K562 (cell line): ENCODE results near the gene CCDC169.

ENCODE experiments used
- CTCF ChIP-seq, 3 experiments: IDR thresholded peaks in 2 of 3; conservative IDR thresholded peaks in 1 of 3; 2 replicates each; pipeline ENCODE4 v1.5.1; 2011 to 2012; ENCODE audit warnings: low read length in 3 of 3, mild to moderate bottlenecking in 3 of 3, control low read depth in 2 of 3, improper control_type of control experiment in 1 of 3, inconsistent platforms in 1 of 3, low read depth in 1 of 3, mixed read lengths in 1 of 3, moderate library complexity in 1 of 3; ENCODE audit not compliant: insufficient read depth in 2 of 3
- ELF2 ChIP-seq: fragments of 250-450 bp; sonication (Bioruptor Pico); IDR thresholded peaks from 2 replicates; pipeline ENCODE4 v1.5.0; 2021; ENCODE audit warnings: mild to moderate bottlenecking
- LEF1 ChIP-seq: fragments of 450-650 bp; IDR thresholded peaks from 2 replicates; pipeline ENCODE4 v1.6.1; 2016; ENCODE audit warnings: mild to moderate bottlenecking
- NFIC ChIP-seq: fragments of 450-650 bp; IDR thresholded peaks from 2 replicates; pipeline ENCODE4 v1.6.1; 2017; ENCODE audit warnings: mild to moderate bottlenecking, inconsistent platforms
- POLR2A ChIP-seq: fragments of 450-650 bp; conservative IDR thresholded peaks from 2 replicates; pipeline ENCODE4 v1.6.1; 2016
- SAP30 ChIP-seq: fragments of 200-600 bp; sonication (generic); IDR thresholded peaks from 2 replicates; pipeline ENCODE4 v1.6.1; 2012; ENCODE audit warnings: borderline replicate concordance, low read depth, mild to moderate bottlenecking, moderate library complexity, low read length, control low read depth, inconsistent platforms; ENCODE audit not compliant: insufficient read depth, poor library complexity, severe bottlenecking
- SMAD3 ChIP-seq: fragments of 450-650 bp; formaldehyde crosslinking; conservative IDR thresholded peaks from 2 replicates; pipeline ENCODE4 v1.4.0; 2020; ENCODE audit warnings: mild to moderate bottlenecking
- TRIM28 ChIP-seq: fragments of 450-650 bp; IDR thresholded peaks from 2 replicates; pipeline ENCODE4 v1.6.1; 2017
- ZBTB40 ChIP-seq, 2 experiments: fragments of 450-650 bp in 1 of 2; sonication (generic) in 1 of 2; formaldehyde crosslinking in 1 of 2; IDR thresholded peaks; 2 replicates each; pipeline versions ENCODE4 v1.7.1 to v1.9.0; 2016 to 2022; ENCODE audit warnings: inconsistent platforms in 1 of 2, mild to moderate bottlenecking in 1 of 2, missing genetic modification reagents in 1 of 2
- ZNF512 ChIP-seq: IDR thresholded peaks from 2 replicates; pipeline ENCODE4 v1.6.1; 2016; ENCODE audit warnings: missing genetic modification characterization, missing compliant biosample characterization
- TF ChIP-seq, protein P1 (sequence below), 2 experiments: fragments of 200-800 bp in 1 of 2; sonication (Bioruptor generic) in 1 of 2; sonication (generic) in 1 of 2; formaldehyde crosslinking in 1 of 2; IDR thresholded peaks in 1 of 2; conservative IDR thresholded peaks in 1 of 2; 2 replicates each; pipeline versions ENCODE4 v1.5.0 to v1.6.1; 2016 to 2020; ENCODE audit warnings: missing compliant biosample characterization in 1 of 2, missing genetic modification characterization in 1 of 2, missing genetic modification reagents in 1 of 2
- TF ChIP-seq, protein P2 (sequence below): sonication (generic); formaldehyde crosslinking; IDR thresholded peaks from 2 replicates; pipeline ENCODE4 v1.4.0; 2020; ENCODE audit warnings: mild to moderate bottlenecking, missing genetic modification reagents

GRCh38 chr13:36248700-36249099 lies 48.9 kb downstream of the CCDC169 start:
- TF ChIP-seq, protein P1, sequence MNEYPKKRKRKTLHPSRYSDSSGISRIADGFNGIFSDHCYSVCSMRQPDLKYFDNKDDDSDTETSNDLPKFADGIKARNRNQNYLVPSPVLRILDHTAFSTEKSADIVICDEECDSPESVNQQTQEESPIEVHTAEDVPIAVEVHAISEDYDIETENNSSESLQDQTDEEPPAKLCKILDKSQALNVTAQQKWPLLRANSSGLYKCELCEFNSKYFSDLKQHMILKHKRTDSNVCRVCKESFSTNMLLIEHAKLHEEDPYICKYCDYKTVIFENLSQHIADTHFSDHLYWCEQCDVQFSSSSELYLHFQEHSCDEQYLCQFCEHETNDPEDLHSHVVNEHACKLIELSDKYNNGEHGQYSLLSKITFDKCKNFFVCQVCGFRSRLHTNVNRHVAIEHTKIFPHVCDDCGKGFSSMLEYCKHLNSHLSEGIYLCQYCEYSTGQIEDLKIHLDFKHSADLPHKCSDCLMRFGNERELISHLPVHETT (CRISPR knock-in tag; conservative IDR thresholded peaks at IDR 0.05 in 1 of 2, IDR thresholded peaks at IDR 0.05 in 1 of 2): no peak
- TF ChIP-seq ELF2 (CRISPR knock-in tag) (no peak), LEF1 (no peak), SMAD3 (CRISPR knock-in tag) (no peak), POLR2A (no peak), ZBTB40 (IDR thresholded peaks at IDR 0.05) (no peak), ZBTB40 (CRISPR knock-in tag; IDR thresholded peaks at IDR 0.05) (no peak), NFIC (no peak), CTCF (IDR thresholded peaks at IDR 0.05 in 2 of 3, conservative IDR thresholded peaks at IDR 0.05 in 1 of 3; ENCODE audit: insufficient read depth in 2 of 3, low read depth in 1 of 3, low read length in 3 of 3) (no peak), ZNF512 (no peak), SAP30 (no peak), TRIM28 (no peak)
- TF ChIP-seq, protein P2, sequence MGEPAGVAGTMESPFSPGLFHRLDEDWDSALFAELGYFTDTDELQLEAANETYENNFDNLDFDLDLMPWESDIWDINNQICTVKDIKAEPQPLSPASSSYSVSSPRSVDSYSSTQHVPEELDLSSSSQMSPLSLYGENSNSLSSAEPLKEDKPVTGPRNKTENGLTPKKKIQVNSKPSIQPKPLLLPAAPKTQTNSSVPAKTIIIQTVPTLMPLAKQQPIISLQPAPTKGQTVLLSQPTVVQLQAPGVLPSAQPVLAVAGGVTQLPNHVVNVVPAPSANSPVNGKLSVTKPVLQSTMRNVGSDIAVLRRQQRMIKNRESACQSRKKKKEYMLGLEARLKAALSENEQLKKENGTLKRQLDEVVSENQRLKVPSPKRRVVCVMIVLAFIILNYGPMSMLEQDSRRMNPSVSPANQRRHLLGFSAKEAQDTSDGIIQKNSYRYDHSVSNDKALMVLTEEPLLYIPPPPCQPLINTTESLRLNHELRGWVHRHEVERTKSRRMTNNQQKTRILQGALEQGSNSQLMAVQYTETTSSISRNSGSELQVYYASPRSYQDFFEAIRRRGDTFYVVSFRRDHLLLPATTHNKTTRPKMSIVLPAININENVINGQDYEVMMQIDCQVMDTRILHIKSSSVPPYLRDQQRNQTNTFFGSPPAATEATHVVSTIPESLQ: no peak
